MCF 10A (cell line): Measurements from ENCODE around the gene VAT1L. TPM values are rescaled to one million over a fixed set of nuclear protein-coding genes. Genes with fewer than 3 reads are reported as not detected.

Experiments
- BruUV-seq: library from RNA; stranded (reverse); fragments of 400-500 nt; replicated peaks from 2 replicates; lab custom pipeline; 2021; lab: Mats Ljungman, UMichigan
- CTCF ChIA-PET: fragments of 300-600 bp; sonication (Branson Sonifier 250); formaldehyde crosslinking; extraction: SDS; loops from one replicate; lab custom pipeline; 2021; ENCODE audit warnings: antibody characterized with exemption, inconsistent platforms; lab: Yijun Ruan, JAX
- POLR2A ChIA-PET: fragments of 300-600, 350-650 bp; sonication (Branson Sonifier 250); formaldehyde crosslinking; extraction: SDS; loops from one replicate; lab custom pipeline; 2020; ENCODE audit warnings: antibody characterized with exemption, inconsistent platforms; lab: Yijun Ruan, JAX
- DNase-seq: peaks from one replicate; pipeline ENCODE4 v3.0.0-alpha.2; 2018; ENCODE audit not compliant: unreplicated experiment
- H3K27ac Mint-ChIP-seq: one replicate; pipeline ENCODE4 v1.8.0; 2022; ENCODE audit warnings: mild to moderate bottlenecking, low read depth, mixed read lengths; ENCODE audit not compliant: unreplicated experiment
- H3K27me3 Mint-ChIP-seq: one replicate; pipeline ENCODE4 v1.8.0; 2022; ENCODE audit warnings: mixed read lengths; ENCODE audit not compliant: insufficient read depth, unreplicated experiment
- H3K36me3 Mint-ChIP-seq: one replicate; pipeline ENCODE4 v1.8.0; 2022; ENCODE audit warnings: mild to moderate bottlenecking, moderate library complexity, mixed read lengths; ENCODE audit not compliant: insufficient read depth, unreplicated experiment
- H3K4me1 Mint-ChIP-seq: one replicate; pipeline ENCODE4 v1.8.0; 2022; ENCODE audit warnings: mixed read lengths; ENCODE audit not compliant: insufficient read depth, unreplicated experiment
- H3K4me3 Mint-ChIP-seq: one replicate; pipeline ENCODE4 v1.8.0; 2022; ENCODE audit warnings: mild to moderate bottlenecking, moderate library complexity, mixed read lengths; ENCODE audit not compliant: unreplicated experiment
- H3K9me3 Mint-ChIP-seq: one replicate; pipeline ENCODE4 v1.8.0; 2022; ENCODE audit warnings: mixed read lengths; ENCODE audit not compliant: unreplicated experiment
- intact Hi-C: fragments of 100-400 bp; cut with micrococcal nuclease; formaldehyde crosslinking; loops from 2 replicates; pipeline ENCODE4 v1.14.1; 2022
- total RNA-seq: library from RNA; stranded (reverse); gene quantifications from 2 replicates; pipeline ENCODE4 v1.2.3, GENCODE V29; 2022
- TF ChIP-seq, protein P1 (sequence below): fragments of 200-600 bp; IDR thresholded peaks from one replicate; pipeline ENCODE4 v1.8.0; 2022; ENCODE audit warnings: antibody characterized with exemption, mild to moderate bottlenecking; ENCODE audit not compliant: unreplicated experiment

VAT1L gene
- total RNA-seq, 1 experiment from 2014 or later, result 1.1 TPM

DNA sequence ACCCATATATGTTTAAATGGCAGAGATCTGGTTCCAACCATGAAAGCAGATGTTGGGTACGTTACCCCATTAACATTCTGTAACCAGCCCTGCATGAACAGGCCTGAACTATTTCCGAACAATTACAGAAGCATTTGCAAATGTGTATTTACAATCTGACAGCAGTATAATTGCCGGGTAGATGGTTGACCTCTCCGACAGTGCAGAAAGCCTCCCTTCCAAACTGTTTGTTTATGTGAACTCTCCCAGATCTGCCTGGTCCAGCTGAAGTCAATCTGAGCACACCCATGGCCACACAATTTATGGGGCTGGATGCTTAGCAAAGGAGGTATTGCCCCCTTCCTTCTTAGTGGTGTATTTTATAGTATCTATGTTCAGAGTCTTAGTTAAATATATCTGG lies 44.2 kb upstream of the VAT1L start:
- H3K4me3 Mint-ChIP-seq, result no peak overlapping the region
- no TSS peak for BruUV-seq

DNA sequence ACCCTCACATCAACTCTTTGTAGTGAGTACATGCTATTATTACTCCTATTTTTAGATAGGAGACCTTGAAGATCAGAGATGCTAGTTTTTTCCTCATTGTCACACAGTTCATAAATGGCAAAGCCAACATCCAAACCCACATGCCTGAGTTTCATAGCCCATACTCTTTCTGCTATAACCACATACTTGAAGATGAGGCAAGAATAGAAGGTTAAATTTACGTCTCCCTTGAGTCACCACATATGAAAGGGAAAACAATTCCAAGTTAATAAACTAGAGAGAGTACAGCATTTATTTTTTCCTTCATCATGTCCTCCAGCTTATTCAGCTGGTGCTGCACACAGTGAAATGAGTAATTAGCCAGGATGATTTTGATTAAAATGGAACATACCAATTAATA lies 42.4 kb upstream of the VAT1L start:
- no peak for DNase-seq
- POLR2A ChIA-PET, result interaction anchor here (0.6 kb wide), 1 partner anchor 15 kb away, joined by 3 read pairs; no protein-coding TSS in a partner anchor
- CTCF ChIA-PET, result no interaction called here
- Mint-ChIP-seq H3K27me3 (peaks cover 31% of the 10 kb centered on the region), H3K27ac (no peak overlapping the region), H3K9me3 (no peaks in the 10 kb centered on the region), H3K36me3 (no peaks in the 10 kb centered on the region), H3K4me1 (no peaks in the 10 kb centered on the region), H3K4me3 (no peak overlapping the region)
- TF ChIP-seq, protein P1, sequence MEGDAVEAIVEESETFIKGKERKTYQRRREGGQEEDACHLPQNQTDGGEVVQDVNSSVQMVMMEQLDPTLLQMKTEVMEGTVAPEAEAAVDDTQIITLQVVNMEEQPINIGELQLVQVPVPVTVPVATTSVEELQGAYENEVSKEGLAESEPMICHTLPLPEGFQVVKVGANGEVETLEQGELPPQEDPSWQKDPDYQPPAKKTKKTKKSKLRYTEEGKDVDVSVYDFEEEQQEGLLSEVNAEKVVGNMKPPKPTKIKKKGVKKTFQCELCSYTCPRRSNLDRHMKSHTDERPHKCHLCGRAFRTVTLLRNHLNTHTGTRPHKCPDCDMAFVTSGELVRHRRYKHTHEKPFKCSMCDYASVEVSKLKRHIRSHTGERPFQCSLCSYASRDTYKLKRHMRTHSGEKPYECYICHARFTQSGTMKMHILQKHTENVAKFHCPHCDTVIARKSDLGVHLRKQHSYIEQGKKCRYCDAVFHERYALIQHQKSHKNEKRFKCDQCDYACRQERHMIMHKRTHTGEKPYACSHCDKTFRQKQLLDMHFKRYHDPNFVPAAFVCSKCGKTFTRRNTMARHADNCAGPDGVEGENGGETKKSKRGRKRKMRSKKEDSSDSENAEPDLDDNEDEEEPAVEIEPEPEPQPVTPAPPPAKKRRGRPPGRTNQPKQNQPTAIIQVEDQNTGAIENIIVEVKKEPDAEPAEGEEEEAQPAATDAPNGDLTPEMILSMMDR, result no peak
- intact Hi-C loops, result no loop called here
- BruUV-seq, result no TSS peak

More for the DNA sequence above, 44.2 kb upstream of the VAT1L start:
- ChIA-PET POLR2A (no interaction called here), CTCF (no interaction called here)
- intact Hi-C loops, result no loop called here
- H3K4me1 Mint-ChIP-seq, result peaks cover 1% of the 10 kb centered on the region
- TF ChIP-seq, protein P1, result no peak
- H3K9me3 Mint-ChIP-seq, result no peaks in the 10 kb centered on the region
- H3K27ac Mint-ChIP-seq, result no peak overlapping the region
- H3K27me3 Mint-ChIP-seq, result peaks cover 21% of the 10 kb centered on the region
- no peak for DNase-seq
- H3K36me3 Mint-ChIP-seq, result peaks cover 6% of the 10 kb centered on the region

DNA sequence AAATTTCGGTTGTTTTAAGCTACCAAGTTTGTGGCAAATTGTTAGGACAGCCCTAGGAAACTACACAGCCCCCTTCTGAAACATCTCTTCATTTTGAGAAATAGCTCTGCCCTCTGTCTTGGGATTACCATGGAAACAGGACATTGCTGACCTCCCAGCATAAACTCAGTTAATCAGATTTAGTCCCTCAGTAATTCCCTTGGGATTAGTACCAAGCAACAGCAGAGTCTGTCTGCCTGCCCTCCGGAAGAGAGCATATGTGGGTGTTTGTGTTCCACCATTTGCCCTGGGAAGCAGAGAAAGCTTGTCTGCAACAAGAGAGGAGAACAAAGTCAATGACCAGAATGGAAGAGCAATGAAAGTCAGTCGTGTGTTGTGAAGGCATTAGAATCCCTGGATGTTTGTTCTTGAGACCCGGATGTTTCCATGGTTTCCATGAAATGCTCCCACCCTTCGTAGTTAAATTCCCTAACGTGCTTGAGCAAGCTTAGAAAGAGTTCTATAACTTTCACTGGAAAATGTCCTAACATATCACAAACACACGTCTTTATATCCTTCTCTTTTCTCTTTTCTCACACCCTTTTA lies 39.9 kb upstream of the VAT1L start:
- no peaks in the 10 kb centered on the region for H3K36me3 Mint-ChIP-seq
- CTCF ChIA-PET, result interaction anchor here (0.5 to 0.7 kb wide), 5 partner anchors 35 to 157 kb away, joined by 3 to 4 read pairs (median 3); no protein-coding TSS in a partner anchor
- no peaks in the 10 kb centered on the region for H3K9me3 Mint-ChIP-seq
- no peak overlapping the region for H3K4me3 Mint-ChIP-seq
- no peak overlapping the region for H3K27ac Mint-ChIP-seq
- intact Hi-C loops, result no loop called here
- no peak for DNase-seq
- peaks cover 44% of the 10 kb centered on the region for H3K27me3 Mint-ChIP-seq
- TF ChIP-seq, protein P1, result no peak
- no TSS peak for BruUV-seq
- no peaks in the 10 kb centered on the region for H3K4me1 Mint-ChIP-seq
- POLR2A ChIA-PET, result no interaction called here

DNA sequence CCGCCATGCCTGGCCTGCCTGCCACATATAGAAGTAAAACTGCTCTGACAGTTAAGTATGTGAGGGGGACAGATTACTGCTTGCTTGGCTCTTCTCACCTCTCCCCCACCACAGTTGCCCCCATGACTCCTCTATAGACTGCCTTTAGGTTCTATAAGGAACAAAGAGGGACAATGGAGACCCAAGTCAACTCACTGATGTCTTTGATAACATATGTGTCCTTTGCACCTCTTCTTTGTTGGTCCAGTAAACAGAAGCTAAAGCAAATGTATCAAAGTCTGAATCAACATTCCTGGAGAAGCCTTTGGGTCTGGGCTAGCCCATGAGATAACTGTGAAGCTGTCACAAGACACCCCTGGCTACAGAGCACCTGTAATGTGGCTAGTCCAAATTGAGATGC lies 38.9 kb upstream of the VAT1L start:
- TF ChIP-seq, protein P1, result no peak
- Mint-ChIP-seq H3K9me3 (no peaks in the 10 kb centered on the region), H3K27me3 (peaks cover 44% of the 10 kb centered on the region), H3K4me3 (no peak overlapping the region), H3K36me3 (no peaks in the 10 kb centered on the region), H3K4me1 (no peaks in the 10 kb centered on the region), H3K27ac (no peak overlapping the region)
- POLR2A ChIA-PET, result no interaction called here
- DNase-seq, result no peak
- CTCF ChIA-PET, result interaction anchor here (0.6 kb wide), 1 partner anchor 36 kb away, joined by 3 read pairs; no protein-coding TSS in a partner anchor
- BruUV-seq, result no TSS peak
- intact Hi-C loops, result no loop called here
